Lower leg skin (tissue), 4 donors: ENCODE data around the gene TMEM35B. TPM values are rescaled to one million over a fixed set of nuclear protein-coding genes. Genes with fewer than 3 reads are reported as not detected.

Experiments used
- DNase-seq, 2 donors: peaks; one replicate each; pipeline ENCODE4 v3.0.0-alpha.2; 2019; ENCODE audit warnings: low spot score in 2 of 2
- H3K4me3 ChIP-seq: fragments of 200-600 bp; sonication (generic); 2 replicates; pipeline ENCODE4 v1.5.1; 2017; ENCODE audit warnings: mild to moderate bottlenecking, low read depth; ENCODE audit not compliant: poor library complexity, severe bottlenecking
- CTCF ChIP-seq, 3 donors: fragments of 450-650 bp; IDR thresholded peaks; one replicate each; pipeline ENCODE4 v1.5.1; 2016; ENCODE audit warnings: antibody characterized with exemption in 3 of 3, mild to moderate bottlenecking in 3 of 3, moderate library complexity in 2 of 3
- POLR2A ChIP-seq, 2 donors: fragments of 450-650 bp; IDR thresholded peaks; one replicate each; pipeline ENCODE4 v1.6.1; 2016 to 2017; ENCODE audit warnings: antibody characterized with exemption in 2 of 2, mild to moderate bottlenecking in 1 of 2, moderate library complexity in 1 of 2
- WGBS, 2 donors: methylation state at CpG; one replicate each; pipeline ENCODE4 v1.1.5; 2018; 5-methylcytosine and 5-hydroxymethylcytosine counted together
- intact Hi-C: fragments of 100-400 bp; cut with DNase I; formaldehyde crosslinking; loops from one replicate; pipeline ENCODE4 v1.15.0; 2023; ENCODE audit warnings: low total_unique reads
- total RNA-seq, 4 donors: library from RNA; depleted of rRNA; stranded (reverse); fragments of >200 nt; gene quantifications; one replicate each; pipeline ENCODE4 v1.1.0, GENCODE V29; 2016

Gene TMEM35B
- total RNA-seq, 4 donors from 2014 or later = 8.9 to 16.0 (median 12.5) TPM

GRCh38 chr1:34982820-34983376 lies 2.2 kb downstream of the TMEM35B start:
- WGBS, 2 donors = 94 to 98% methylated on average over 5 of the region's 5 CpGs
- no peak overlapping the region for H3K4me3 ChIP-seq
- intact Hi-C loops = no loop called here
- TF ChIP-seq CTCF (IDR thresholded peaks at IDR 0.05) = no peak
- no peak for TF ChIP-seq POLR2A (IDR thresholded peaks at IDR 0.05)
- no peak for DNase-seq

DNA sequence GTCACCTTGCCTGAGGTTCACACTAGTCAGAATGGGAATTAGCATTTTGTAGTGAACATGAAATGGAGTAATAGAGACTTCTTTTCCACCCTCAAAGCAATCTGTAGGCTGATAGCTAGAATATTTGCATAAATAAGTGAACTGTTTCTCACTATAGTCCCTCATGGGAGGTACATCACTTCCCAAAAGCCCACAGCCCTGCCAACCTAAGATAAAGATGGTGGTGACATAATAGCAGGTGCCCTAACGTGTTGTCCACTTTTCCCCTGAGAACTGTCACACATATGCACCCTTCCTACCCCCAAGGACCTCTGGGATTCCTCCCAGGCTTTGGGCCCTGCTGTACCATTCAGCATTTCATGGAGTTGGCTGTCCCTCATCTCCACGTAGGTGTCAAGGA lies 4.4 kb downstream of the TMEM35B start:
- intact Hi-C loops = no loop called here
- whole genome bisulfite sequencing, 2 donors = 72 to 76% methylated on average over 2 of the region's 2 CpGs

GRCh38 chr1:34978921-34979320 lies 6.2 kb downstream of the TMEM35B start:
- intact Hi-C loops = no loop called here

More for the DNA sequence above, 4.4 kb downstream of the TMEM35B start:
- TF ChIP-seq POLR2A (IDR thresholded peaks at IDR 0.05) = no peak
- TF ChIP-seq CTCF (IDR thresholded peaks at IDR 0.05) = no peak
- DNase-seq = no peak
- no peak overlapping the region for H3K4me3 ChIP-seq

DNA sequence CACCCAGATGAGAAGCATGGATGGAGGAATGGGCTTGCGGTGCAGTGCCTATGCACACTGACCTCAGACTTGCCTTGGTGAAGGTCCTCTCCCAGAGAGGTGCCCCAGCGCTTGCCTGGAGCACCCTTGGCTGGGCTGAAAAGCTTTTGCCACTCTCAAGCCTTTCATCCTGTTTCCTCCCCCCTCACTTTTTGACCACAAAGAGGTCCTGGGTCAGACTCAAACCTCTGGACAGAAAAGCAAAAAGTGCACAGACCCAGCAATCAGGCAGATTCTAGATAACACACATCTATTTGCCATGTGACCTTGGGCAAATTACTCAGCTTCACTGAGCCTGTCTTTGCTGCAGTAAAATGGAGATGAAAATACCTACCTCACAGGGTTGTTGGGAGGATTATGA lies 7.3 kb downstream of the TMEM35B start:
- no peak for DNase-seq
- intact Hi-C loops = no loop called here
- no peak for TF ChIP-seq CTCF (IDR thresholded peaks at IDR 0.05)
- TF ChIP-seq POLR2A (IDR thresholded peaks at IDR 0.05) = no peak
- no peak overlapping the region for H3K4me3 ChIP-seq
- WGBS, 2 donors = 100% methylated on average over 1 to 2 of the region's 2 CpGs

More at GRCh38 chr1:34978921-34979320, 6.2 kb downstream of the TMEM35B start:
- no peak for DNase-seq
- TF ChIP-seq POLR2A (IDR thresholded peaks at IDR 0.05) (no peak), CTCF (IDR thresholded peaks at IDR 0.05) (no peak)
- H3K4me3 ChIP-seq = no peak overlapping the region
- 52 to 68% methylated on average over 6 of the region's 6 CpGs for WGBS, 2 donors

DNA sequence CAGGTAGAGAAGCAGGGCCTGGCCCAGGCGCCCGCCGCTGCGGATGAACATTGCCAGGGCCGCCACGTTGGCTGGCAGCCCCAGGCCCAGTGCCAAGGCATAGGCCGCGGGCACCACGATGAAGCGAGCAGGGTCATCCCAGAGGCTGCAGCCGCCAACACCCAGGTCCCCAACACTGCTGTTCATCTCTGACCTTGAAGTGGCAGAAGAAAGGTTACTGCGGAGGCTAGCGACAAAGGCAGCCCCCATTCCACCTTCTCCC lies 8.0 kb downstream of the TMEM35B start:
- no peak overlapping the region for H3K4me3 ChIP-seq
- TF ChIP-seq CTCF (IDR thresholded peaks at IDR 0.05) (no peak), POLR2A (IDR thresholded peaks at IDR 0.05) (no peak)
- 94 to 95% methylated on average over 9 to 13 of the region's 13 CpGs for WGBS, 2 donors
- intact Hi-C loops = no loop called here
- no peak for DNase-seq
